H9 (cell line): ENCODE results near the gene STK25. TPM values are rescaled to one million over a fixed set of nuclear protein-coding genes. Genes with fewer than 3 reads are reported as not detected.

Experiments
- DNase-seq: peaks from one replicate; pipeline ENCODE4 v3.0.0-alpha.2; 2017
- H2AFZ ChIP-seq: one replicate; pipeline ENCODE4 v1.6.1; 2013; ENCODE audit warnings: mild to moderate bottlenecking, low read length, control low read depth, moderate library complexity
- H2AK5ac ChIP-seq: 2 replicates; pipeline ENCODE4 v1.6.1; 2013; ENCODE audit warnings: low read length, control low read depth, mixed read lengths; ENCODE audit not compliant: insufficient read length
- H2BK120ac ChIP-seq: one replicate; pipeline ENCODE4 v1.6.1; 2013; ENCODE audit warnings: low read depth, mild to moderate bottlenecking, low read length, control low read depth, inconsistent platforms; ENCODE audit not compliant: poor library complexity, severe bottlenecking
- H2BK12ac ChIP-seq: 2 replicates; pipeline ENCODE4 v1.6.1; 2013; ENCODE audit warnings: low read length, control low read depth, mixed read lengths, low read depth; ENCODE audit not compliant: insufficient read length
- H2BK15ac ChIP-seq: 2 replicates; pipeline ENCODE4 v1.6.1; 2013; ENCODE audit warnings: low read depth, low read length, control low read depth
- H2BK20ac ChIP-seq: one replicate; pipeline ENCODE4 v1.6.1; 2013; ENCODE audit warnings: low read depth, mild to moderate bottlenecking, low read length, control low read depth, inconsistent platforms; ENCODE audit not compliant: poor library complexity, severe bottlenecking
- H2BK5ac ChIP-seq: 2 replicates; pipeline ENCODE4 v1.6.1; 2013; ENCODE audit warnings: low read length, control low read depth, mixed read lengths; ENCODE audit not compliant: insufficient read length
- H3K14ac ChIP-seq: 2 replicates; pipeline ENCODE4 v1.6.1; 2013; ENCODE audit warnings: low read length, control low read depth; ENCODE audit not compliant: insufficient read depth
- H3K18ac ChIP-seq: 2 replicates; pipeline ENCODE4 v1.6.1; 2013; ENCODE audit warnings: low read depth, mild to moderate bottlenecking, mixed read lengths, low read length, control low read depth; ENCODE audit not compliant: insufficient read length
- H3K23ac ChIP-seq: 2 replicates; pipeline ENCODE4 v1.6.1; 2013; ENCODE audit warnings: low read length, control low read depth, mixed read lengths, low read depth; ENCODE audit not compliant: insufficient read length
- H3K23me2 ChIP-seq: 2 replicates; pipeline ENCODE4 v1.6.1; 2013; ENCODE audit warnings: low read depth, mild to moderate bottlenecking, mixed read lengths, low read length, control low read depth; ENCODE audit not compliant: insufficient read length, poor library complexity, severe bottlenecking
- H3K27ac ChIP-seq: 2 replicates; pipeline ENCODE4 v1.5.1; 2013; ENCODE audit warnings: low read length, control low read depth, mixed read lengths, low read depth; ENCODE audit not compliant: insufficient read length
- H3K27me3 ChIP-seq: 2 replicates; pipeline ENCODE4 v1.6.1; 2013; ENCODE audit warnings: low read length, control low read depth, inconsistent platforms; ENCODE audit not compliant: insufficient read depth
- H3K4ac ChIP-seq: 2 replicates; pipeline ENCODE4 v1.6.1; 2013; ENCODE audit warnings: low read depth, mild to moderate bottlenecking, control low read depth, inconsistent platforms, low read length, moderate library complexity
- H3K4me1 ChIP-seq: 2 replicates; pipeline ENCODE4 v1.6.1; 2013; ENCODE audit warnings: low read length, control low read depth, inconsistent platforms; ENCODE audit not compliant: insufficient read depth
- H3K4me2 ChIP-seq: 2 replicates; pipeline ENCODE4 v1.6.1; 2013; ENCODE audit warnings: low read length, control low read depth, mixed read lengths; ENCODE audit not compliant: insufficient read length, insufficient read depth
- H3K56ac ChIP-seq: 2 replicates; pipeline ENCODE4 v1.6.1; 2013; ENCODE audit warnings: low read depth, mild to moderate bottlenecking, mixed read lengths, low read length, control low read depth; ENCODE audit not compliant: insufficient read length
- H3K79me1 ChIP-seq: 2 replicates; pipeline ENCODE4 v1.6.1; 2013; ENCODE audit warnings: low read depth, mild to moderate bottlenecking, moderate library complexity, low read length, control low read depth, inconsistent platforms; ENCODE audit not compliant: insufficient read depth, poor library complexity, severe bottlenecking
- H3K79me2 ChIP-seq: 2 replicates; pipeline ENCODE4 v1.6.1; 2013; ENCODE audit warnings: low read length, control low read depth, inconsistent platforms; ENCODE audit not compliant: insufficient read depth
- H3K9ac ChIP-seq: 2 replicates; pipeline ENCODE4 v1.6.1; 2013; ENCODE audit warnings: low read length, control low read depth, mixed read lengths; ENCODE audit not compliant: insufficient read length; ENCODE audit errors: extremely low read depth
- H3K9me3 ChIP-seq: one replicate; pipeline ENCODE4 v1.6.1; 2013; ENCODE audit warnings: low read depth, low read length, inconsistent platforms; ENCODE audit not compliant: control insufficient read depth
- H3T11ph ChIP-seq: one replicate; pipeline ENCODE4 v1.6.1; 2013; ENCODE audit warnings: mild to moderate bottlenecking, low read length, control low read depth, inconsistent platforms
- H4K20me1 ChIP-seq: one replicate; pipeline ENCODE4 v1.6.1; 2013; ENCODE audit not compliant: control insufficient read depth, insufficient read length, insufficient read depth
- H4K5ac ChIP-seq: 2 replicates; pipeline ENCODE4 v1.6.1; 2013; ENCODE audit warnings: low read depth, mild to moderate bottlenecking, mixed read lengths, low read length, control low read depth; ENCODE audit not compliant: insufficient read length
- H4K8ac ChIP-seq: replicated peaks from 2 replicates; pipeline ENCODE4 v1.6.1; 2013; ENCODE audit warnings: low read length, control low read depth, mixed read lengths, low read depth; ENCODE audit not compliant: insufficient read length
- H4K91ac ChIP-seq: 2 replicates; pipeline ENCODE4 v1.6.1; 2013; ENCODE audit warnings: low read depth, mild to moderate bottlenecking, moderate library complexity, mixed read lengths, low read length, control low read depth; ENCODE audit not compliant: insufficient read length
- H3K27ac Mint-ChIP-seq, 3 experiments: 2 replicates in 2 of 3; 3 replicates in 1 of 3; pipeline ENCODE4 v1.8.0; 2020 to 2021; ENCODE audit warnings: mixed read lengths in 3 of 3, mild to moderate bottlenecking in 1 of 3, moderate library complexity in 1 of 3
- H3K27me3 Mint-ChIP-seq: 2 replicates; pipeline ENCODE4 v1.8.0; 2021; ENCODE audit warnings: low read depth, mild to moderate bottlenecking, moderate library complexity, mixed read lengths
- H3K36me3 Mint-ChIP-seq, 3 experiments: 2 replicates in 2 of 3; 3 replicates in 1 of 3; pipeline ENCODE4 v1.8.0; 2020 to 2021; ENCODE audit warnings: low read depth in 3 of 3, mixed read lengths in 3 of 3; ENCODE audit not compliant: insufficient read depth in 1 of 3
- H3K4me1 Mint-ChIP-seq, 2 experiments: 2 replicates each; pipeline ENCODE4 v1.8.0; 2020; ENCODE audit warnings: mixed read lengths in 2 of 2
- H3K4me3 Mint-ChIP-seq, 2 experiments: 2 replicates in 1 of 2; 3 replicates in 1 of 2; pipeline ENCODE4 v1.8.0; 2020 to 2021; ENCODE audit warnings: mild to moderate bottlenecking in 2 of 2, mixed read lengths in 2 of 2, moderate library complexity in 1 of 2
- H3K9me3 Mint-ChIP-seq, 2 experiments: 2 replicates in 1 of 2; 3 replicates in 1 of 2; pipeline ENCODE4 v1.8.0; 2020; ENCODE audit warnings: mild to moderate bottlenecking in 2 of 2, mixed read lengths in 2 of 2, moderate library complexity in 1 of 2
- CTCF ChIP-seq: fragments of 200-600 bp; sonication (generic); conservative IDR thresholded peaks from 3 replicates; pipeline ENCODE4 v1.8.0; 2021; ENCODE audit warnings: antibody characterized with exemption, mild to moderate bottlenecking
- WGBS: extraction: QIAGEN DNeasy Blood & Tissue Kit; methylation state at CpG from one replicate; pipeline ENCODE4 v1.1.7; 2013; ENCODE audit warnings: missing lambda C conversion rate, low lambda C conversion rate, mixed read lengths; ENCODE audit not compliant: insufficient read length; ENCODE audit errors: extremely low coverage; 5-methylcytosine and 5-hydroxymethylcytosine counted together
- total RNA-seq: library from RNA; stranded (reverse); gene quantifications from 2 replicates; pipeline ENCODE4 v1.2.1, GENCODE V29; 2021

The STK25 gene
- total RNA-seq, 1 experiment from 2014 or later = 189 TPM

- Histone ChIP-seq H3K56ac (no peak overlapping the region), H4K8ac (no peak overlapping the region), H3K27me3 (no peaks in the 10 kb centered on the region), H3K4ac (no peak overlapping the region), H4K91ac (no peak overlapping the region), H2BK120ac (no peak overlapping the region), H3T11ph (no peak overlapping the region), H3K14ac (no peak overlapping the region; the same call in 1 of the 2 replicates), H3K18ac (no peak overlapping the region), H4K5ac (no peak overlapping the region), H3K23ac (no peak overlapping the region), H3K4me1 (no peaks in the 10 kb centered on the region), H2AFZ (no peak overlapping the region), H3K79me1 (no peaks in the 10 kb centered on the region), H2BK12ac (no peak overlapping the region), H3K27ac (no peak overlapping the region), H3K23me2 (no peaks in the 10 kb centered on the region), H3K79me2 (no peaks in the 10 kb centered on the region), H2BK20ac (no peak overlapping the region), H4K20me1 (no peaks in the 10 kb centered on the region), H2BK5ac (no peak overlapping the region), H3K9ac (no peak overlapping the region), H2BK15ac (no peak overlapping the region), H3K9me3 (no peaks in the 10 kb centered on the region), H2AK5ac (no peak overlapping the region), H3K4me2 (no peak overlapping the region)
- Mint-ChIP-seq H3K27ac (no peak overlapping the region; a peak in 1 of 7 replicates), H3K4me1 (peaks cover 2 to 6% of the 10 kb centered on the region in 2 experiments; a peak in 2 of 4 replicates), H3K4me3 (no peak overlapping the region), H3K36me3 (peaks cover 28 to 64% (median 62%) of the 10 kb centered on the region in 3 experiments; a peak in 6 of 7 replicates), H3K9me3 (no peaks in the 10 kb centered on the region), H3K27me3 (no peaks in the 10 kb centered on the region)
- TF ChIP-seq CTCF = no peak
- no CpG with 5 or more reads among the region's 28 CpGs for WGBS
- no peak for DNase-seq
Measured at GRCh38 chr2:241496003-241496707, 12.2 kb downstream of the STK25 start.
